Measurements from ENCODE around the gene ALS2. TPM values are rescaled to one million over a fixed set of nuclear protein-coding genes. Genes with fewer than 3 reads are reported as not detected.
"Not testable (repeated sequence)": the region's sequence is repeated elsewhere in the genome, so short reads cannot be mapped to it uniquely, and the experiment has no call there.

The ALS2 gene
- total and polyA plus RNA-seq, 9 donors: 6.1 to 18.5 (median 15.0) TPM

DNA sequence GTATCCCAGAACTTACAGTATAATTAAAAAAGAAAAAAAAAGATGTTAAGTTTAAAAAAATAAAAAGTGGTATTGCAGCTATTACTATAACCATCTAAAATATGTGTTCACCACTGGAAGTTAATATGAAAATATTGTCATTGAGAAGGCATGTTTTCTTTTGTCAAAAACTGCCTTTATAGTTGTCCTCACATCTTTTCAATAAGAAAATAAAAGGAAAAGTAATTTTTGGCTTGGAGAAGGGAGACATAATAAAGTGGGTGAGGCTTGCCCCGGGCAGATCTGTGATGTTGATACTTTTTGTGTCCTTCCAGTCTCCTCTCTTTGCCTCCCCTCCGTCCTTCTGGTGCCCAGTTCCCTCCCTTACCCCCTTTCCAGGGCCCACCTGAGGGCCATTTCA is 107.2 kb downstream of the ALS2 start:
- Histone ChIP-seq H3K4me1 (ENCODE audit: insufficient read depth) (no peaks in the 10 kb centered on the region), H3K4me3 (no peak overlapping the region), H3K36me3 (no peaks in the 10 kb centered on the region), H3K27me3 (no peaks in the 10 kb centered on the region), H3K27ac (no peak overlapping the region), H3K9me3 (no peaks in the 10 kb centered on the region)
- intact Hi-C loops (cut with DNase I): no loop called here
- 83 to 90% (median 89%) methylated on average over 2 of the region's 2 CpGs for WGBS, 3 donors
- no peak for TF ChIP-seq POLR2A (IDR thresholded peaks at IDR 0.05)
- no peak for TF ChIP-seq EP300 (IDR thresholded peaks at IDR 0.05)
- TF ChIP-seq, protein P1, sequence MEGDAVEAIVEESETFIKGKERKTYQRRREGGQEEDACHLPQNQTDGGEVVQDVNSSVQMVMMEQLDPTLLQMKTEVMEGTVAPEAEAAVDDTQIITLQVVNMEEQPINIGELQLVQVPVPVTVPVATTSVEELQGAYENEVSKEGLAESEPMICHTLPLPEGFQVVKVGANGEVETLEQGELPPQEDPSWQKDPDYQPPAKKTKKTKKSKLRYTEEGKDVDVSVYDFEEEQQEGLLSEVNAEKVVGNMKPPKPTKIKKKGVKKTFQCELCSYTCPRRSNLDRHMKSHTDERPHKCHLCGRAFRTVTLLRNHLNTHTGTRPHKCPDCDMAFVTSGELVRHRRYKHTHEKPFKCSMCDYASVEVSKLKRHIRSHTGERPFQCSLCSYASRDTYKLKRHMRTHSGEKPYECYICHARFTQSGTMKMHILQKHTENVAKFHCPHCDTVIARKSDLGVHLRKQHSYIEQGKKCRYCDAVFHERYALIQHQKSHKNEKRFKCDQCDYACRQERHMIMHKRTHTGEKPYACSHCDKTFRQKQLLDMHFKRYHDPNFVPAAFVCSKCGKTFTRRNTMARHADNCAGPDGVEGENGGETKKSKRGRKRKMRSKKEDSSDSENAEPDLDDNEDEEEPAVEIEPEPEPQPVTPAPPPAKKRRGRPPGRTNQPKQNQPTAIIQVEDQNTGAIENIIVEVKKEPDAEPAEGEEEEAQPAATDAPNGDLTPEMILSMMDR (IDR thresholded peaks at IDR 0.05): no peak
- DNase-seq: no peak

GRCh38 chr2:201671205-201671604 is 109.5 kb downstream of the ALS2 start:
- H3K4me3 ChIP-seq; H3K27ac ChIP-seq; H3K27me3 ChIP-seq; H3K36me3 ChIP-seq; DNase-seq; intact Hi-C loops (cut with DNase I); H3K4me1 ChIP-seq (ENCODE audit: insufficient read depth); H3K9me3 ChIP-seq: not testable (repeated sequence)
- 54 to 60% (median 58%) methylated on average over 4 of the region's 4 CpGs for WGBS, 3 donors

DNA sequence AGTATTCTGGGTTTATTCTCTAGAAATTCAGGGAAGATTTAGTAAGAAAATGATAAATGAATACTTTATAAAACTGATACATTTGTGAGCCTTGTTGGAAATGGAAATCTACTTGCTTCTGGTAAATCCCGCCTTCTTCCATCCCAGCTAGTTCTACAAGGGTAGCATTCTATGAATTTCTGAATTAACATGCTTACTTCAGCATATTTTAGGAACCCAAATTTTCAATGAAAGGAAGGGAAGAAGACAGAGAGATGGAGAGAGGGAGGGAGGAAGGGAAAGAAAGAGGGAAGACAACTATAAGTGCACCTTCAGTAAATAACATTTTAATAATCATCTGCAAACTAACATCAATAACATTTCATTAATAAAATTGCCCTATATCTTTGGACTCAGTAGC is 110.9 kb downstream of the ALS2 start:
- intact Hi-C loops (cut with DNase I): no loop called here
- WGBS, 3 donors: 88 to 95% (median 94%) methylated on average over 1 of the region's 1 CpG
- H3K27ac ChIP-seq: no peak overlapping the region
- H3K9me3 ChIP-seq: no peaks in the 10 kb centered on the region
- H3K4me3 ChIP-seq: no peak overlapping the region
- DNase-seq: no peak
- no peaks in the 10 kb centered on the region for H3K36me3 ChIP-seq
- H3K4me1 ChIP-seq (ENCODE audit: insufficient read depth): no peaks in the 10 kb centered on the region
- no peak for TF ChIP-seq EP300 (IDR thresholded peaks at IDR 0.05)
- TF ChIP-seq, protein P1 (IDR thresholded peaks at IDR 0.05): no peak
- no peak for TF ChIP-seq POLR2A (IDR thresholded peaks at IDR 0.05)
- H3K27me3 ChIP-seq: no peaks in the 10 kb centered on the region

- DNase-seq: no peak
Measured at GRCh38 chr2:201668402-201668910, 112.3 kb downstream of the ALS2 start.

GRCh38 chr2:201664334-201664733 is 116.4 kb downstream of the ALS2 start:
- Histone ChIP-seq H3K27me3 (no peaks in the 10 kb centered on the region), H3K36me3 (no peaks in the 10 kb centered on the region), H3K27ac (no peak overlapping the region), H3K4me1 (ENCODE audit: insufficient read depth) (no peaks in the 10 kb centered on the region), H3K4me3 (no peak overlapping the region), H3K9me3 (no peaks in the 10 kb centered on the region)
- no peak for TF ChIP-seq EP300 (IDR thresholded peaks at IDR 0.05)
- TF ChIP-seq, protein P1 (IDR thresholded peaks at IDR 0.05): no peak
- DNase-seq: no peak
- 73 to 79% (median 76%) methylated on average over 8 of the region's 8 CpGs for WGBS, 3 donors
- intact Hi-C loops (cut with DNase I): no loop called here

More at GRCh38 chr2:201668402-201668910, 112.3 kb downstream of the ALS2 start:
- TF ChIP-seq, protein P1 (IDR thresholded peaks at IDR 0.05): no peak
- TF ChIP-seq POLR2A (IDR thresholded peaks at IDR 0.05) (no peak), EP300 (IDR thresholded peaks at IDR 0.05) (no peak)
- Histone ChIP-seq H3K27ac (no peak overlapping the region), H3K9me3 (no peaks in the 10 kb centered on the region), H3K27me3 (no peaks in the 10 kb centered on the region), H3K4me1 (ENCODE audit: insufficient read depth) (no peaks in the 10 kb centered on the region), H3K4me3 (no peak overlapping the region), H3K36me3 (no peaks in the 10 kb centered on the region)
- WGBS, 3 donors: 50 to 65% (median 58%) methylated on average over 3 of the region's 3 CpGs
- intact Hi-C loops (cut with DNase I): no loop called here

All from ovary (tissue), 9 donors.